T-cell (primary cell): ENCODE results near the gene TBL2. TPM values are rescaled to one million over a fixed set of nuclear protein-coding genes. Genes with fewer than 3 reads are reported as not detected.

Experiments
- ATAC-seq, 4 experiments: fragments of 200-7000 bp in 3 of 4; fragments of 150-1000 bp in 1 of 4; cut with Tn5 transposase; replicated peaks in 1 of 4; 1 replicate in 3 of 4; 2 replicates in 1 of 4; pipeline ENCODE4 v1.10.0; 2021; ENCODE audit warnings: moderate library complexity in 3 of 4, mild to moderate bottlenecking in 2 of 4, moderate number of reproducible peaks in 1 of 4
- CTCF ChIA-PET, 2 donors: fragments of 300-600 bp; sonication (Branson Sonifier 250); formaldehyde crosslinking; loops; one replicate each; lab custom pipeline; 2022; ENCODE audit warnings: antibody characterized with exemption in 2 of 2; lab: Charles Lee
- POLR2A ChIA-PET, 2 donors: fragments of 300-600 bp; sonication (Branson Sonifier 250); formaldehyde crosslinking; loops; one replicate each; lab custom pipeline; 2022; ENCODE audit warnings: antibody characterized with exemption in 2 of 2; lab: Charles Lee
- DNase-seq, 35 experiments: peaks; one replicate each; pipeline versions ENCODE4 v3.0.0 to v3.0.0-alpha.2; 2013 to 2023
- H3K27ac ChIP-seq: one replicate; pipeline ENCODE4 v1.5.1; 2013; ENCODE audit warnings: low read length
- H3K27me3 ChIP-seq, 2 experiments: replicated peaks in 1 of 2; 1 replicate in 1 of 2; 2 replicates in 1 of 2; pipeline versions ENCODE4 v1.6.1 to v1.7.0; 2013; ENCODE audit warnings: low read length in 1 of 2, mixed read lengths in 1 of 2; ENCODE audit not compliant: control insufficient read depth in 2 of 2, insufficient read depth in 2 of 2; ENCODE audit errors: extremely low read depth in 1 of 2
- H3K36me3 ChIP-seq, 2 donors: 1 replicate in 1 of 2; 2 replicates in 1 of 2; pipeline versions ENCODE4 v1.6.1 to v1.7.0; 2013; ENCODE audit warnings: low read length in 1 of 2; ENCODE audit not compliant: control insufficient read depth in 2 of 2, insufficient read depth in 1 of 2; ENCODE audit errors: extremely low read depth in 1 of 2
- H3K4me1 ChIP-seq, 2 experiments: 1 replicate in 1 of 2; 2 replicates in 1 of 2; pipeline versions ENCODE4 v1.6.1 to v1.7.0; 2013; ENCODE audit warnings: low read length in 2 of 2, mixed read lengths in 1 of 2; ENCODE audit not compliant: insufficient read depth in 2 of 2, control insufficient read depth in 1 of 2; ENCODE audit errors: extremely low read depth in 1 of 2
- H3K4me3 ChIP-seq, 2 donors: 1 replicate in 1 of 2; 2 replicates in 1 of 2; pipeline versions ENCODE4 v1.5.1 to v1.7.0; 2013; ENCODE audit warnings: mild to moderate bottlenecking in 2 of 2, low read length in 1 of 2, moderate library complexity in 1 of 2; ENCODE audit not compliant: control insufficient read depth in 1 of 2; ENCODE audit errors: extremely low read depth in 1 of 2
- H3K9me3 ChIP-seq: 2 replicates; pipeline ENCODE4 v1.7.0; 2013
- H3K27ac Mint-ChIP-seq, 2 donors: one replicate each; pipeline ENCODE4 v1.8.0; 2020 to 2021; ENCODE audit warnings: mild to moderate bottlenecking in 2 of 2, mixed read lengths in 2 of 2
- H3K27me3 Mint-ChIP-seq, 2 donors: one replicate each; pipeline ENCODE4 v1.8.0; 2021 to 2022; ENCODE audit warnings: mixed read lengths in 2 of 2
- H3K36me3 Mint-ChIP-seq: one replicate; pipeline ENCODE4 v1.8.0; 2021; ENCODE audit warnings: mixed read lengths
- H3K4me1 Mint-ChIP-seq, 3 donors: one replicate each; pipeline ENCODE4 v1.8.0; 2020 to 2022; ENCODE audit warnings: mixed read lengths in 3 of 3, mild to moderate bottlenecking in 1 of 3
- H3K4me3 Mint-ChIP-seq, 3 donors: one replicate each; pipeline ENCODE4 v1.8.0; 2020 to 2022; ENCODE audit warnings: mild to moderate bottlenecking in 3 of 3, mixed read lengths in 3 of 3, moderate library complexity in 3 of 3
- H3K9me3 Mint-ChIP-seq, 3 donors: one replicate each; pipeline ENCODE4 v1.8.0; 2020 to 2022; ENCODE audit warnings: mixed read lengths in 3 of 3
- WGBS: methylation state at CpG from one replicate; pipeline ENCODE4 v1.1.5; 2013; ENCODE audit warnings: missing lambda C conversion rate; ENCODE audit not compliant: insufficient coverage; 5-methylcytosine and 5-hydroxymethylcytosine counted together
- total RNA-seq, 35 experiments: library from RNA in 6 of 35; stranded (reverse) in 6 of 35; fragments of 120-200 nt in 1 of 35; gene quantifications; one replicate each; pipeline versions ENCODE4 v1.2.1 to v1.2.4 and lab custom pipeline; 2013 to 2026

Gene TBL2
- total RNA-seq, 5 donors from 2014 or later (not counting 1 experiment from before 2014, with no cell fraction given), result 14.8 to 38.5 (median 31.6) TPM

- CTCF ChIA-PET, result interaction anchor here in 1 of 2 donors (0.8 kb wide), 1 partner anchor 66 kb away, joined by 4 read pairs; no protein-coding TSS in a partner anchor
- Mint-ChIP-seq H3K4me3 (peak overlapping the region in 1 of 3 donors; percentile 15), H3K4me1 (peaks cover 19 to 28% (median 20%) of the 10 kb centered on the region in 3 donors), H3K36me3 (no peaks in the 10 kb centered on the region), H3K27me3 (no peaks in the 10 kb centered on the region), H3K27ac (peak overlapping the region in 1 of 2 donors; percentile 34), H3K9me3 (no peaks in the 10 kb centered on the region)
- Histone ChIP-seq H3K27me3 (no peaks in the 10 kb centered on the region), H3K4me3 (no peak overlapping the region), H3K36me3 (no peaks in the 10 kb centered on the region), H3K27ac (no peak overlapping the region), H3K4me1 (peaks cover 12 to 22% of the 10 kb centered on the region in 2 experiments), H3K9me3 (no peaks in the 10 kb centered on the region)
- WGBS, result 70% methylated on average over 10 of the region's 11 CpGs
- POLR2A ChIA-PET, result interaction anchor here in 1 of 2 donors (0.6 kb wide), 1 partner anchor 45 kb away, joined by 3 read pairs; no protein-coding TSS in a partner anchor
- DNase-seq, result no peak
- no peak for ATAC-seq
These were observed 18.1 kb downstream of the TBL2 start for GRCh38 chr7:73560109-73560835.

DNA sequence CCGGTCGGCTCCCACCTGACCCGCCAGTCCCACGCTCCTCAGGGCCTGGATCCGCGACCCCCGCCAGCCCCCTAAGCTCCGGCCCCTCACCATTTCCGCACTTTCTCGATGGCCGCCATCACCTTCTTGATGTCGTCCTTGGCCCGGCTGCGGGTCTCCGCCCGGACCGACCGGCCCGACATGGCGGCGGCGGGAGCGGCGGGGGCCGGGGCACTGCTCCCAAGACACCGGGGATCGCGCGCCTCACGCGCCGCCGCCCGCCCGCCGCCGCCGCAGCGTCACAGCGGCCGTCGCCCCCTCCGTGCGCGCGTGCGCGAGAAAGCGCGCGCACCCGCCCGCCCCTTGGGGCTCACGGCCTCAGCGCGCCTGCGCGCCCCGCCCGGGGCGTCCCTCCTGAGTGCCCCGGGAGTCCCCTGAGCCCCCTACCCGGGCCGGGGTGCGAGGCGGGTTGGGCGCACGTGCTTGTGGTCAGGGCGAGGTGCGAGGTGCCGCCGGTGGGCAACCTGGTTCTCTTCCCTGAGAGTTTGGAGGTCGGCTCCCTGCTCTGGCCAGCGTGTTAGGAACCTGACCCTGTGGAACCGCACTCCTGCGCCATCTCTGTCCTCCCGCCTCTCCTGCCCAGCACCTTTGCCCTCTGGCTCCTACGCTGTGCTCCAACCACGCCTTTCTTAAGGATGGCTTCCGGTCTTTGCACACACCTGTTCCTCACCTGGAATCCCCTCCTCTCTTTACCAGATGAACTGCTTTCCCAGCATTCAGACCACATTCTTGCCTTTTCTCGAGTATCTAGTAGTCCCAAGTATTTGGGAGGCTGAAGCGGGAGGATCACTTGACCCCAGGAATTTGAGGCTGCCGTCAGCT is 20.8 kb downstream of the TBL2 start, which contains the start of gene BCL7B:
Gene BCL7B, minus strand, starts transcription at position 294 of the 861 bp plus-strand sequence. Its CDS starts 112 bp downstream, at position 182.
- H3K9me3 ChIP-seq, result no peaks in the 10 kb centered on the region
- CTCF ChIA-PET, result interaction anchor here in 1 of 2 donors (0.6 kb wide), 3 partner anchors 37 to 707 kb away, joined by 3 to 7 read pairs (median 3); no protein-coding TSS in a partner anchor
- POLR2A ChIA-PET, result interaction anchor here (0.6 to 1.5 kb wide), 5 partner anchors 21 to 38 kb away, joined by 3 to 7 read pairs (median 6); partner anchors contain the start of gene TBL2 (in 2 of the 2)
- H3K27ac ChIP-seq, result peak within 1 kb of the TSS; percentile 95
- ATAC-seq (peak; percentile 70 to 76 (median 71)), DNase-seq (peak; percentile 48 to 90 (median 71))
- Mint-ChIP-seq H3K27me3 (no peaks in the 10 kb centered on the region), H3K9me3 (no peaks in the 10 kb centered on the region), H3K4me3 (peak within 1 kb of the TSS; percentile 90 to 95 (median 95)), H3K27ac (peak within 1 kb of the TSS; percentile 95 to 97), H3K4me1 (peaks cover 31 to 33% (median 32%) of the 10 kb centered on the region in 3 donors), H3K36me3 (peaks cover 5% of the 10 kb centered on the region)
- peaks cover 2 to 3% of the 10 kb centered on the region in 2 donors for H3K36me3 ChIP-seq
- 2% methylated on average over 76 of the region's 83 CpGs for WGBS
- H3K27me3 ChIP-seq, result no peaks in the 10 kb centered on the region
- H3K4me1 ChIP-seq, result peaks cover 12 to 29% of the 10 kb centered on the region in 2 experiments
- H3K4me3 ChIP-seq, result peak within 1 kb of the TSS; percentile 90 to 94

DNA sequence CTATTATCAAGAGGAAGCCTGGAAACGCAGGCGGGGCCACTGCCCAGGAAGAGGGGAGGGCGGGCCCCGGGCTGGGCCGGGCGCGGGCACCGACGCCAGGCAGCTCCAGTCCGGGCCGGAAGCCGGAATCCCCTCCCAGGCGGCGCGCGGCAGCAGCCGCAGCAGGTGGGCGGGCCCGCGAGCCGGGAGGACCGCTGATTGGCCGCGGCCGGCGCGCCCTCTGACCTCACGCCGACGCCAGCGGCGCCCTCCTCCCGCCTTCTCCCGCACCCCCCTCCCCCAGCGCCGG is 21.3 kb downstream of the TBL2 start:
- CTCF ChIA-PET, result interaction anchor here in 1 of 2 donors (0.6 to 1.5 kb wide), 3 partner anchors 34 to 144 kb away, joined by 3 to 7 read pairs (median 4); partner anchors contain the start of gene BAZ1B
- H3K4me1 ChIP-seq, result peaks cover 12 to 29% of the 10 kb centered on the region in 2 experiments
- peak overlapping the region; percentile 90 to 95 (median 92) for H3K4me3 Mint-ChIP-seq
- peak; percentile 92 to 95 (median 94) for ATAC-seq
- POLR2A ChIA-PET, result interaction anchor here (0.6 to 1.5 kb wide), 5 partner anchors 21 to 38 kb away, joined by 3 to 7 read pairs (median 6); partner anchors contain the start of gene TBL2 (in 2 of the 2)
- H3K4me3 ChIP-seq, result peak overlapping the region; percentile 90 to 94
- H3K27ac Mint-ChIP-seq, result peak overlapping the region; percentile 78 to 91
- no peaks in the 10 kb centered on the region for H3K9me3 ChIP-seq
- H3K27ac ChIP-seq, result peak overlapping the region; percentile 95
- H3K9me3 Mint-ChIP-seq, result no peaks in the 10 kb centered on the region
- peaks cover 32 to 36% (median 34%) of the 10 kb centered on the region in 3 donors for H3K4me1 Mint-ChIP-seq
- under 1% methylated on average over 33 of the region's 36 CpGs for WGBS
- H3K27me3 ChIP-seq, result no peaks in the 10 kb centered on the region
- H3K36me3 ChIP-seq, result peaks cover 8 to 9% of the 10 kb centered on the region in 2 donors
- DNase-seq, result peak; percentile 74 to 95 (median 87)
- peaks cover 8% of the 10 kb centered on the region for H3K36me3 Mint-ChIP-seq
- H3K27me3 Mint-ChIP-seq, result no peaks in the 10 kb centered on the region

GRCh38 chr7:73556208-73557107 is 21.9 kb downstream of the TBL2 start:
- H3K27me3 ChIP-seq, result no peaks in the 10 kb centered on the region
- Mint-ChIP-seq H3K9me3 (no peaks in the 10 kb centered on the region), H3K27ac (peak overlapping the region; percentile 63 to 91), H3K36me3 (peaks cover 9% of the 10 kb centered on the region), H3K4me1 (peaks cover 32 to 37% (median 35%) of the 10 kb centered on the region in 3 donors), H3K4me3 (peak overlapping the region; percentile 90 to 95 (median 92)), H3K27me3 (no peaks in the 10 kb centered on the region)
- H3K9me3 ChIP-seq, result no peaks in the 10 kb centered on the region
- WGBS, result 15% methylated on average over 5 of the region's 28 CpGs
- no peak for DNase-seq
- ChIA-PET CTCF (interaction anchor here in 1 of 2 donors (0.6 to 1.5 kb wide), 2 partner anchors 34 to 178 kb away, joined by 3 to 4 read pairs; partner anchors contain the start of gene BAZ1B), POLR2A (interaction anchor here (1.0 to 1.5 kb wide), 4 partner anchors 22 to 37 kb away, joined by 3 to 6 read pairs (median 4); partner anchors contain the start of gene TBL2 (in 2 of the 2))
- peaks cover 12 to 29% of the 10 kb centered on the region in 2 experiments for H3K4me1 ChIP-seq
- peak overlapping the region; percentile 68 for H3K27ac ChIP-seq
- ATAC-seq, result no peak
- peaks cover 9 to 13% of the 10 kb centered on the region in 2 donors for H3K36me3 ChIP-seq
- peak overlapping the region; percentile 90 to 94 for H3K4me3 ChIP-seq

DNA sequence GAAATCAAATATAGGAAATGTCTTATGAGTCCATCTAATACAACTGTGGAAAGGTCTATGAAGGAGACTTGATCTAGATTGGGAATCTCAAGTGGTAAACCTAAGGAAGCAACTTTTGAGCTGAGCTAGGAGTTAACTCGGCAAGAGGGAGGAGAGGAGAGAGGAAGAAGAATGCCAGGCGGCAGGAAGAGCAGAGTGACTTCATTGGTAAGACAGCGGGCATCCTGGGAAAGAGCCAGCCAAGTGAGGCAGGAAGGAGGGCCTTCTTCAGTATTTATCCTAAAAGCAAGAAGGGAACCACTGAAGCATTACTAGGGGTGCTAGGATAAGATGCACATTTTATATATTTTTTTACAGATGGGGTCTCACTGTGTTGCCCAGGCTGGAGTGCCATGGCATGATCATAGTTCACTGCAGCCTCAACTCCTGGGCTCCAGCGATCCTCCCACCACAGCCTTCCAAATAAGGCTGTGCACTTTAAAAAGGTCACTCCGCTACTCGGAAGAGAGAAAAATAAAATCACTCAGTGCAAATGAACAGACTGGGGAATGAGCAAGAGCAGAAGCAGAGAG is 22.9 kb downstream of the TBL2 start:
- no peak overlapping the region for H3K27ac ChIP-seq
- H3K4me1 Mint-ChIP-seq, result peaks cover 32 to 41% (median 38%) of the 10 kb centered on the region in 3 donors
- H3K4me1 ChIP-seq, result peaks cover 12 to 29% of the 10 kb centered on the region in 2 experiments
- H3K9me3 Mint-ChIP-seq, result no peaks in the 10 kb centered on the region
- ATAC-seq (no peak), DNase-seq (no peak)
- 84% methylated on average over 3 of the region's 6 CpGs for WGBS
- peak overlapping the region; percentile 63 to 91 for H3K27ac Mint-ChIP-seq
- ChIA-PET POLR2A (interaction anchor here in 1 of 2 donors (0.6 kb wide), 1 partner anchor 9 kb away, joined by 3 read pairs; no protein-coding TSS in a partner anchor), CTCF (interaction anchor here in 1 of 2 donors (0.6 to 1.5 kb wide), 2 partner anchors 11 to 33 kb away, joined by 3 to 4 read pairs; partner anchors contain the start of gene BAZ1B)
- peaks cover 9 to 21% of the 10 kb centered on the region in 2 donors for H3K36me3 ChIP-seq
- peak overlapping the region; percentile 90 to 95 (median 92) for H3K4me3 Mint-ChIP-seq
- no peaks in the 10 kb centered on the region for H3K9me3 ChIP-seq
- H3K27me3 Mint-ChIP-seq, result no peaks in the 10 kb centered on the region
- peak overlapping the region in 1 of 2 donors; percentile 8 for H3K4me3 ChIP-seq
- H3K36me3 Mint-ChIP-seq, result peaks cover 13% of the 10 kb centered on the region
- H3K27me3 ChIP-seq, result no peaks in the 10 kb centered on the region
